GM12892 (cell line): ENCODE data around the gene ANKS1B.

Experiments used
- POLR2A ChIP-seq: IDR thresholded peaks from 2 replicates; pipeline ENCODE4 v1.6.1; 2011; ENCODE audit warnings: low read depth, low read length, control low read depth
- POLR2AphosphoS5 ChIP-seq: IDR thresholded peaks from 2 replicates; pipeline ENCODE4 v1.6.1; 2011; ENCODE audit warnings: low read depth, low read length, control low read depth
- TAF1 ChIP-seq: IDR thresholded peaks from 2 replicates; pipeline ENCODE4 v1.6.1; 2011; ENCODE audit warnings: low read depth, mild to moderate bottlenecking, control low read depth, low read length, borderline replicate concordance

- TF ChIP-seq TAF1: no peak
- TF ChIP-seq POLR2A: no peak
- no peak for TF ChIP-seq POLR2AphosphoS5
Observed at GRCh38 chr12:98821866-98822265, 1162.9 kb downstream of the ANKS1B start.
